KG1 (cell line): ENCODE measurements around the gene UBE2O.

Experiments
- DNase-seq: peaks from one replicate; lab custom pipeline; 2025; lab: John Stamatoyannopoulos, UW

The UBE2O gene

GRCh38 chr17:76466775-76467130, 13.8 kb upstream of the UBE2O start:
- DNase-seq: no peak

- DNase-seq: no peak
Observed at GRCh38 chr17:76462556-76463290, 9.8 kb upstream of the UBE2O start.

- no peak for DNase-seq
Observed at GRCh38 chr17:76461765-76462555, 9.0 kb upstream of the UBE2O start.

- no peak for DNase-seq
Observed at GRCh38 chr17:76459674-76460073, 6.7 kb upstream of the UBE2O start.

DNA sequence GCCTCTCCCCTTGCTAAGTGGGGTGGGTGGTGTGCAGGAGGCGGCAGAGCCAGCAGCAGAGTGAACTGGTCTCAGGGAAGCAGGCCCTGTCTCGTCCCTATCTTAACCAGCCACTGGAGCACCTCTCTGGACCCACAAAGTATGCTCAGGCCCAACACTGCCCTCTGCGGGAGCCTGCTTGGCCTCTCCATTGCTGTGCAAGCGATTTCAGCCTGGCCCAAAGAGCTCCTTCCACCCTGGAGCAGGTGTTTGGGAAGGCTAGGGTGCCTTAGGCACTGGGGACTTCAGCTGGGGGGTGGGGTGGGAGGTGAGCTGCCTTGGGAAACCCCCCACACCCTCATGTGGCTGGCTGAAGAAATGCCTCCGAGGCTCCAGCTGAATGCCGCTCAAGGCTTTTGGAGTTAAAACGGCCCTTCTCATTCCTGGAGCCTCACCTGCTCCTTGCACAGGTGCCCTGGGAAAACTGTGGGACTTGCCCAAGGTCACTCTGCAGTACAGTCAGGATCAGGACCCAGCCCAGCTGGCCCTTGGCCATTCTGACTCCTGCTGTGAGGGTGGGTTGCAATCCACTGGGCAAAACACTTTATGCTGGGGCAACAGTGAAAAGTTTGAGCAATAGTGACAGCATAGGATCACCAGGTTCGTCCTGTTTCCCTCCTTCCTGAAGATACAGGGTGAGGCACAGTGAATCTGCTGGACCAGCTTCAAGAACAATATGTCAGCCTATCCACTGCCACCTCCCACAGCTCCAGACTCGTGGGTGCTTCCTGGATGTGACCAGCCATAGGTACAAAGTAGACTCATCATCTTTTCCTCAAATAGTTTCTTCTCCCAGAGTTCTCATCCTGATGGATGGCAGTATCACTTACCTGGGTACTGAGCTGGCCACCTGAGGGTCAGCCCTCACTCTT, 5.9 kb upstream of the UBE2O start:
- no peak for DNase-seq

GRCh38 chr17:76453431-76453743, 435 bp upstream of the UBE2O start:
- DNase-seq: no peak

GRCh38 chr17:76452127-76452659, 759 bp downstream of the UBE2O start:
- no peak for DNase-seq

DNA sequence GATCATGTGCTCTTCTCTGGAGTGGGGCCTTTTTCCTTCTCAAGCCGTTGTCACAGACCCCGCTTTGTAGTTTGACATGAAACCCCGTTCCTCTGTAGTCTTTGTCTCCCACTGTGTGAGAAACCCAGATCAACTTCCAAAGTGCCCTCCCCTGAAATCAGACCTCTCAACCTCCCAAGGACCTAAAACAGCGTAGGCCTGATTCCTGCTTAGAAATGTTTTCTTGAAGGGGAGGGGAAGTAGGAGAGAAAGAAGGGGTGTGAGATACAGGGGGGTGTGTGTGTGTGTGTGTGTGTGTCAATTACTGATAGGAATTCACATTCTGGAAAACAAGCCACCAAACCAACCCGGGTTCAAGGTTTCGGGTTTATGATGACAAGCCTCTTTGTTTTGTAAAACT, 1.4 kb downstream of the UBE2O start:
- no peak for DNase-seq

DNA sequence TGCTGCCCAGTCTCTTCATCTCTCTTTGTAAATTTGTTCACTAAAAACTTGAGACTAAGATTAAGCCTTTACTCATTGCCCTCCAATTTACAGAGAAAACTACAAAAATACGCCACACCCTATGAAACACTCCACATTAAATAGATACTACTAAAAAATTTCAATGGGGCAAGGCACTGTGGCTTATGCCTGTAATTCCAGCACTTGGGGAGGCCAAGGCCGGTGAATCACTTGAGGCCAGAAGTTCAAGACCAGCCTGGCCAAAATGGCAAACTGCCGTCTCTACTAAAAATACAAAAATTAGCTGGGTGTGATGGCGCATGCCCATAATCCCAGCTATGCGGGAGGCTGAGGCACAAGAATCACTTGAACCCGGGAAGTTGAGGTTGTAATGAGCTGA, 3.8 kb downstream of the UBE2O start:
- no peak for DNase-seq

DNA sequence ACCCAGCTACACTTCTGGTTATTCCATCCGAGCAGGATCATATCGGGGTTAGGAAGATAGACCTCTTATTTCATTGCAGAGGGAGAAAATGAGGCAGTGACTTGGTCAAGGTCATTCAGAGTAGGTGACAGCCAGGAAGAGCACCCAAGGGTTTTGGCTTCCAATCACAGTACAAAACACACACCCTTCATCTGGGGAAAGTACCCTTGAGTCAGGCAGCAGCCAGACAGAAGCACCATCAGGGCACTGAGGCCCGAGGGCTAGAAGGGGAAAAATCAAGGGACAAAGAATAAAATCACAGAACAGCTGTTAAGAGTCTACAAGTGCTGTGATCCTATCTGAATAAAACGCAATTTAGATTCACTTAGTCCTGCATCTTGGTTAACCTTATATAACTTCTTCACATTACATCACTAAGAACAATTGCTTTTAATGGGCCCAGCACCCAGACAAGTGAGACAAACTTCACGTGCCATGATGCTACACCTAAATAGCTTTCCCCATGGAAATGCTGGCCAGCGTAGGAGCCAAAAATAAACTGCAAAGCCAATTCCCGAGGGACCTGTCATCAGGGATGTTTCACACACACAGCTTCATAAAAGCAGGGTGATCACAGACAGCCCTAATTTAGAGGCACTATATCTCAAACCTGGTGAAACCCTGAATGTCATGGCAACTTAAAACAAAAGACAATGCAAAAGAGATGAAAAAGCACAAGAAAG, 4.9 kb downstream of the UBE2O start:
- no peak for DNase-seq

- no peak for DNase-seq
Observed at GRCh38 chr17:76446449-76447231, 6.3 kb downstream of the UBE2O start.

DNA sequence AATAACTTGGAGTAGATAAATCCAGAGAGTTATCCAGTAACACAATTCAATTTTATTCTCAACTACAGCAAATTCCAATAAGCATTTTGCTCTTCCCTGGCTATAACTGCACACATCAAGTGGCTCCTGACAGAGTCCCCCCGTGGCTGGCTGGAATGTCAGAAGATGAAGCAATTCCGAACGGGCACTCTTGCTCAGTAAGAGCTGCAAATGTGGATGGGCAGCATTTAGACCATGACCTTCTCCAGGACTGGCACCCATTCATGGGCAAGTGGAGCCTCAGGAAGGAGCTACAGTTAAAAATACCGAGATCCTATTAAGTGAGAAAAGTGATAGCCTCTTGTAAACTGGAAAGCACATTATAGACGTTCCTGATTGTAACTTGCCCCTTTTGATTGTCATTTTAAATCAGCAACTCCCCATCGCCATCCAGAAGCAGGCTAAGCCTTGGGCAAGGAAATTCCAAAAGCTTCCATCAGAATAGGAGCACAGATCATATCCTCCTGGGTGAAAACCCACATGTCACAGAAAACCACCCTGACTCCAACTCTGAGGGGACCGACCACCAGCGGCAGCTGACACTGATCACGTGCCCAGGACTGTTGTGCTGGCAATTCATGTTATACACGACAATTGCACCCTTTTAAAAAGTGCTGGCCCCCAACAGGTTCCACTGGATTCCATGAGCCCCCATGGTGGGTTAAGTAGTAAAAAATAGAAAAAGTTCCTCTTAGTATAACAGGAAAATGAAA, 7.1 kb downstream of the UBE2O start:
- no peak for DNase-seq

DNA sequence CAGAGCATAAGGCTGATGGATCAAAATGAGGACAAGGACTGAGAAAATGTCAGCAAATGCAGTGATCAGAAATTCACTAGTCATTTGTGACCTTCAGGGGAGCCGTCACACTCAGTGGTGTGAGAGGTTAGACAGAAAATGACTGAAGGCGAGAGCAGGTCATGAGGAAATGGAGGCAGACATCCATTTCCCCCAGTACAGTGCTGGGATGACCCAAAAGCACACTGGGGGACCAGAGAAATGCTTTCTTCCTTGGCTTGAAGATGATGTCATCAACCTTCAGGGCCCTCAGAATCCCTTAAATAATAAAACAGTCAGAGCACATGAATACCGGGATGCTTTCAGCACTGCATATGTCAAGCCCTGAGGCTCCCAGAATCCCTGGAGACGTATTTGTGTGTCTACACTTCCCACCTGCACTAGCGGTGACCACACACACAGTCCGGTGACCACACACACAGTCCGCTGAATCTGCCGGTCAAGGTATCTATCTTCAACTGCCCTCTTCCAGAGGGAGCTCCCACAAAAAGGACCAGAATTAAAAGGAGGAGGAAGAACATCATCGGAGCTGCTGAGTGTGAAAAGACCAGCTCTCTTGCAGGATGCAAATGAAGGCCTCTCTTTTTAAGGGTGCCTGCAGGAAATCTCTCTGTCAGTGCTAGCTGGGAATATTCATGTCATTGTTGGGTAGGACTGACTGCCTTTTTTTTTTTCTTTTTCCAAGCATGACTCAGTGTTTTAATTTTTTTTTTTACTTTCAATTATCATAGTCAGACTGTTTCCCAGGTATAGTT, 8.2 kb downstream of the UBE2O start:
- no peak for DNase-seq

- DNase-seq: no peak
Observed at GRCh38 chr17:76442341-76443338, 10.3 kb downstream of the UBE2O start.

DNA sequence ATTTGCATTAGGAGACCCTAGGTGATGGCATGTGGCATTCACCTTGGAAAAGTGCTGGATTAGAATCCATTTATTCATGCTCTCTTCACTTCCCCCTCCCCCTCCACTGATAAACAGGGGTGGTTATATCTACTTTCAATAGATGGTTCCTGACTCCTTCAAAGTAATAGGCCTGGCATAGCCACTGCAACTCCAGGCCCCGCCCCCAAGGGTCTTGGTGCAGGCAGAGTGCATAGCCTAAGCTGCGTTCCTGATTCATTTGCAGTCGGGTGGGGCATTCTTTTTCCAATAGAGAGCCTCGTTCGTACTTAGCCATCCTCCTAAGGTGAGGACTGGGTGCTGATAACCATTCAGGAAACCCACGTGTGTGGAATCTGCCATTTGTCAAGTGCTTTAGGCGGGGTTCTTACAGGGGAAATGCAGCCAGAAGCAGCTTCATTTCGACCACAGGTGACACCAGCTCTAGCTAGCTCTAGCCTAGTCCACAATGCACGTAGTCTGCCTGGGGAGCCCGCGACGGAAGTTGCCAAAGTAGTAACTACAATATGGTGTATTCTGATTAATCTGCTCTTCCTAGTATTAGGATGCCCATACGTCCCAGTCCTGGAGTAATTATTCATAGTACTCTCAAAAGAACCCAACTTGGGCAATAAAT, 11.1 kb downstream of the UBE2O start:
- no peak for DNase-seq

GRCh38 chr17:76440751-76441362, 12.1 kb downstream of the UBE2O start:
- no peak for DNase-seq

DNA sequence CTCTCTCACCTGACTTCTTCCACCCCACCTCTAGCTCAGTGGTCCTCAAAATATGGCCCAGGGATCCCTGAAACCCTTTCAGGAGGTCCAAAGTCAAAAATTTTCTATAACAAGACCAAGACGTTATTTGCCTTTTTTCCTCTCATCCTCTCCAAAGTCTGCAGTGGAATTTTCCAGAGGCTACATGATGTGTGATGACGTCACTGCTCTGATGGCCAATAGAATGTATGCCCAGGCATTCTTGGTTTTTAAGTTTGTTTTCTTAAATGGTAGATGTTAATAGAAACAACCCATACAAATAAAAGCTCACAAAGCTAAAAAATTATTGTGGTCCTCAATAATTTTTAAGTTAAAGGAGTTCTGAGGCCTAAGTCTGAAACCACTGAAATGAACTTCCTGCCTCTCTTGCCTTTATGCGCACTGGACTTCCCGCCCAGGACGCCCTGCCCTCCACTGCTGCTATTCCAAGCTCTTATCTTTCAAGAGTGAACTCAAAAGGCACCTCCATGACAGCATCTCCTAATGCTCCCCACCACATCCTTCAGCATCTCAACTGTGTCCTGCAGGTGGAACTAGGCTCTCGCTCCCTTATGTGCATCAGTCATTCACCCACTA, 13.5 kb downstream of the UBE2O start:
- DNase-seq: no peak
